Activated naive CD8-positive, alpha-beta T cell treated with anti-CD3 and anti-CD28 coated beads for 36 hours (primary cell): Measurements from ENCODE around the gene STIMATE. TPM values are rescaled to one million over a fixed set of nuclear protein-coding genes. Genes with fewer than 3 reads are reported as not detected.

ENCODE experiments used
- DNase-seq: peaks from one replicate; pipeline ENCODE4 v3.0.0; 2021
- H3K27ac Mint-ChIP-seq: one replicate; pipeline ENCODE4 v1.8.0; 2022; ENCODE audit warnings: mild to moderate bottlenecking, moderate library complexity, mixed read lengths
- H3K27me3 Mint-ChIP-seq: one replicate; pipeline ENCODE4 v1.8.0; 2022; ENCODE audit warnings: mild to moderate bottlenecking, mixed read lengths
- H3K36me3 Mint-ChIP-seq: one replicate; pipeline ENCODE4 v1.8.0; 2021; ENCODE audit warnings: mild to moderate bottlenecking, mixed read lengths
- H3K4me1 Mint-ChIP-seq: one replicate; pipeline ENCODE4 v1.8.0; 2021; ENCODE audit warnings: mixed read lengths
- H3K4me3 Mint-ChIP-seq: one replicate; pipeline ENCODE4 v1.8.0; 2022; ENCODE audit warnings: mild to moderate bottlenecking, moderate library complexity, mixed read lengths
- H3K9me3 Mint-ChIP-seq: one replicate; pipeline ENCODE4 v1.8.0; 2022; ENCODE audit warnings: mixed read lengths
- total RNA-seq, 2 experiments: library from RNA; stranded (reverse); gene quantifications; one replicate each; pipeline ENCODE4 v1.2.3, GENCODE V29; 2021

The STIMATE gene
- total RNA-seq, 2 experiments from 2014 or later, result 23.6 to 30.0 TPM

GRCh38 chr3:52792961-52793695, 104.2 kb downstream of the STIMATE start:
- no peaks in the 10 kb centered on the region for H3K27me3 Mint-ChIP-seq
- no peaks in the 10 kb centered on the region for H3K4me1 Mint-ChIP-seq
- H3K9me3 Mint-ChIP-seq, result no peaks in the 10 kb centered on the region
- DNase-seq, result no peak
- no peaks in the 10 kb centered on the region for H3K36me3 Mint-ChIP-seq
- H3K4me3 Mint-ChIP-seq, result no peak overlapping the region
- no peak overlapping the region for H3K27ac Mint-ChIP-seq

- Mint-ChIP-seq H3K27ac (no peak overlapping the region), H3K36me3 (no peaks in the 10 kb centered on the region), H3K27me3 (no peaks in the 10 kb centered on the region), H3K9me3 (no peaks in the 10 kb centered on the region), H3K4me1 (no peaks in the 10 kb centered on the region), H3K4me3 (no peak overlapping the region)
- no peak for DNase-seq
Observed at GRCh38 chr3:52792413-52792812, 104.9 kb downstream of the STIMATE start.

GRCh38 chr3:52791928-52792327, 105.4 kb downstream of the STIMATE start:
- Mint-ChIP-seq H3K4me1 (no peaks in the 10 kb centered on the region), H3K4me3 (no peak overlapping the region), H3K27me3 (no peaks in the 10 kb centered on the region), H3K27ac (no peak overlapping the region), H3K36me3 (no peaks in the 10 kb centered on the region), H3K9me3 (no peaks in the 10 kb centered on the region)
- no peak for DNase-seq

- Mint-ChIP-seq H3K4me3 (no peak overlapping the region), H3K36me3 (no peaks in the 10 kb centered on the region), H3K9me3 (no peaks in the 10 kb centered on the region), H3K4me1 (no peaks in the 10 kb centered on the region), H3K27me3 (no peaks in the 10 kb centered on the region), H3K27ac (no peak overlapping the region)
- DNase-seq, result no peak
Observed at GRCh38 chr3:52791366-52791765, 106.0 kb downstream of the STIMATE start.

- Mint-ChIP-seq H3K9me3 (no peaks in the 10 kb centered on the region), H3K36me3 (no peaks in the 10 kb centered on the region), H3K4me3 (no peak overlapping the region), H3K27me3 (no peaks in the 10 kb centered on the region), H3K4me1 (no peaks in the 10 kb centered on the region), H3K27ac (no peak overlapping the region)
- no peak for DNase-seq
Observed at GRCh38 chr3:52790741-52791140, 106.6 kb downstream of the STIMATE start.

- Mint-ChIP-seq H3K36me3 (no peaks in the 10 kb centered on the region), H3K9me3 (no peaks in the 10 kb centered on the region), H3K4me3 (no peak overlapping the region), H3K4me1 (no peaks in the 10 kb centered on the region), H3K27ac (no peak overlapping the region), H3K27me3 (no peaks in the 10 kb centered on the region)
- DNase-seq, result no peak
Observed at GRCh38 chr3:52790337-52790736, 107.0 kb downstream of the STIMATE start.

- Mint-ChIP-seq H3K27ac (no peak overlapping the region), H3K4me3 (no peak overlapping the region), H3K36me3 (no peaks in the 10 kb centered on the region), H3K27me3 (no peaks in the 10 kb centered on the region), H3K4me1 (no peaks in the 10 kb centered on the region), H3K9me3 (no peaks in the 10 kb centered on the region)
- no peak for DNase-seq
Observed at GRCh38 chr3:52789746-52790040, 107.7 kb downstream of the STIMATE start.

GRCh38 chr3:52788890-52789745, 108.2 kb downstream of the STIMATE start:
- Mint-ChIP-seq H3K4me3 (no peak overlapping the region), H3K27me3 (no peaks in the 10 kb centered on the region), H3K36me3 (no peaks in the 10 kb centered on the region), H3K9me3 (no peaks in the 10 kb centered on the region), H3K27ac (no peak overlapping the region), H3K4me1 (no peaks in the 10 kb centered on the region)
- DNase-seq, result no peak

GRCh38 chr3:52787672-52788625, 109.4 kb downstream of the STIMATE start:
- H3K27me3 Mint-ChIP-seq, result no peaks in the 10 kb centered on the region
- no peaks in the 10 kb centered on the region for H3K36me3 Mint-ChIP-seq
- no peak overlapping the region for H3K4me3 Mint-ChIP-seq
- no peaks in the 10 kb centered on the region for H3K4me1 Mint-ChIP-seq
- no peaks in the 10 kb centered on the region for H3K9me3 Mint-ChIP-seq
- no peak for DNase-seq
- no peak overlapping the region for H3K27ac Mint-ChIP-seq

GRCh38 chr3:52787246-52787645, 110.1 kb downstream of the STIMATE start:
- Mint-ChIP-seq H3K27ac (no peak overlapping the region), H3K4me1 (peaks cover 2% of the 10 kb centered on the region), H3K4me3 (no peak overlapping the region), H3K9me3 (no peaks in the 10 kb centered on the region), H3K36me3 (no peaks in the 10 kb centered on the region), H3K27me3 (peaks cover 2% of the 10 kb centered on the region)
- DNase-seq, result no peak

Other genes starting within 250 kb of the STIMATE start
- gene PBRM1, start 211.6 kb downstream of the STIMATE start, total RNA-seq, result 10 to 100 TPM; 61.5 to 62.1 TPM
- gene GNL3, start 211.5 kb downstream of the STIMATE start, total RNA-seq, result 100 to 1,000 TPM; 245 to 246 TPM
- gene GLT8D1, start 191.8 kb downstream of the STIMATE start, total RNA-seq, result 10 to 100 TPM; 29.5 to 30.3 TPM
- 100 to 1,000 TPM; 129 to 137 TPM for gene SPCS1, start 191.4 kb downstream of the STIMATE start, total RNA-seq
- 10 to 100 TPM; 29.4 to 29.7 TPM for gene NEK4, start 126.6 kb downstream of the STIMATE start, total RNA-seq
- gene ITIH1, start 119.9 kb downstream of the STIMATE start, total RNA-seq, result not detected
- not detected for gene ITIH3, start 102.8 kb downstream of the STIMATE start, total RNA-seq
- 1 to 10 TPM; 4.8 to 6.8 TPM for gene ITIH4, start 66.9 kb downstream of the STIMATE start, total RNA-seq
- gene MUSTN1, start 62.5 kb downstream of the STIMATE start, total RNA-seq, result 1 to 10 TPM in 1 of 2 experiments, under 1 TPM in 1; 0.91 to 1.0 TPM
- 10 to 100 TPM; 19.7 to 21.9 TPM for gene SFMBT1, start 148.5 kb upstream of the STIMATE start, total RNA-seq
- gene RFT1, start 232.9 kb upstream of the STIMATE start, total RNA-seq, result 10 to 100 TPM; 49.3 to 50.7 TPM